Measurements from ENCODE around the gene YPEL3.

DNA sequence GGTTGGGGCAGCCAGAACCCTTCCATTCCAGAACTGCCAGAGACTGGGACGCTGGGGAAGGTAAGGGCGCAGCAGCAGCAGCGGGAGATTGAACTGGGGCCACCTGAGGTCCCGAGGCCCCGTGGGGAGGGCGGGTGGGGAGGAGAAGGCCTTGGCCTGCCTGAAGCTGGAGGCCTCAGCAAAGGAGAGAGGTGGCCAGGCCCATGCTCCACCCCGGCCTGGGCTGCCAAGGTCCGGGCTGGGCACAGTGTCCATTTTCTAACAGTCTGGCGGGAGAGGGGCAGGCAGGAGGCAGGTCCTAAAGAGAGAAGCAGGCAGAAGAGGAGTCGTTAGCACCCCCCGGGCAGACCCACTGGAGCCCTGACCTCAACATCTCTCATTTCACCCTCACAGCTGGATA, 18.4 kb upstream of the YPEL3 start:
- TF ChIP-seq EP300 (IDR thresholded peaks at IDR 0.05): no peak
- TF ChIP-seq, protein P1, sequence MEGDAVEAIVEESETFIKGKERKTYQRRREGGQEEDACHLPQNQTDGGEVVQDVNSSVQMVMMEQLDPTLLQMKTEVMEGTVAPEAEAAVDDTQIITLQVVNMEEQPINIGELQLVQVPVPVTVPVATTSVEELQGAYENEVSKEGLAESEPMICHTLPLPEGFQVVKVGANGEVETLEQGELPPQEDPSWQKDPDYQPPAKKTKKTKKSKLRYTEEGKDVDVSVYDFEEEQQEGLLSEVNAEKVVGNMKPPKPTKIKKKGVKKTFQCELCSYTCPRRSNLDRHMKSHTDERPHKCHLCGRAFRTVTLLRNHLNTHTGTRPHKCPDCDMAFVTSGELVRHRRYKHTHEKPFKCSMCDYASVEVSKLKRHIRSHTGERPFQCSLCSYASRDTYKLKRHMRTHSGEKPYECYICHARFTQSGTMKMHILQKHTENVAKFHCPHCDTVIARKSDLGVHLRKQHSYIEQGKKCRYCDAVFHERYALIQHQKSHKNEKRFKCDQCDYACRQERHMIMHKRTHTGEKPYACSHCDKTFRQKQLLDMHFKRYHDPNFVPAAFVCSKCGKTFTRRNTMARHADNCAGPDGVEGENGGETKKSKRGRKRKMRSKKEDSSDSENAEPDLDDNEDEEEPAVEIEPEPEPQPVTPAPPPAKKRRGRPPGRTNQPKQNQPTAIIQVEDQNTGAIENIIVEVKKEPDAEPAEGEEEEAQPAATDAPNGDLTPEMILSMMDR (IDR thresholded peaks at IDR 0.05): no peak
- no peak for TF ChIP-seq POLR2A (IDR thresholded peaks at IDR 0.05)

Measured in sigmoid colon (tissue), 4 donors.